Uterus (tissue), 2 donors: ENCODE results near the gene C15orf39.

Source experiments
- POLR2A ChIP-seq, 2 donors: fragments of 450-650 bp; IDR thresholded peaks; one replicate each; pipeline ENCODE4 v1.6.1; 2016; ENCODE audit warnings: antibody characterized with exemption in 2 of 2, mild to moderate bottlenecking in 1 of 2, moderate library complexity in 1 of 2
- TF ChIP-seq, protein P1 (sequence below), 4 experiments: fragments of 200-600 bp in 2 of 4; fragments of 450-650 bp in 2 of 4; sonication (generic) in 2 of 4; IDR thresholded peaks; one replicate each; pipeline ENCODE4 v1.5.1; 2016 to 2019; ENCODE audit warnings: antibody characterized with exemption in 4 of 4, mild to moderate bottlenecking in 2 of 4, moderate library complexity in 1 of 4

DNA sequence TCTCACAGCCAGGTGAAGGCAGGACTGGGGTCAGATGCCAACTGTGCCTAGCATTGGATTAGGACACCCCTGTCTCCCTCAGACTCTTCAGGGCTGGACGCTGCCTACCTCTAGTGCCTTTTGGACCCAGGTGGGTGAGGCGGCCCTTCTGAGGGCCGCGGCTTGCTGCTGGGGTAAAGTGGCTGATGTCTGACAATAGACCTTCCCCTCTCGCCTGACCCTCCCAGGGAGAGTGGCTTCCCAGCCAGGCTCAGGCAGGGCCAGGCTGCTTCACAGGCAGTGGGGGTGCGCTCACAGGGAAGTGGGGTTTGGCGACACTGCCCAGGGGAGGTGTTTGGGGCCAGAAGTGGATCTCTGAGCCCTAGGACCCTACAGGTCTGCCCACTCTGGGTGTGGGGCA is 43.3 kb upstream of the C15orf39 start:
- TF ChIP-seq, protein P1, sequence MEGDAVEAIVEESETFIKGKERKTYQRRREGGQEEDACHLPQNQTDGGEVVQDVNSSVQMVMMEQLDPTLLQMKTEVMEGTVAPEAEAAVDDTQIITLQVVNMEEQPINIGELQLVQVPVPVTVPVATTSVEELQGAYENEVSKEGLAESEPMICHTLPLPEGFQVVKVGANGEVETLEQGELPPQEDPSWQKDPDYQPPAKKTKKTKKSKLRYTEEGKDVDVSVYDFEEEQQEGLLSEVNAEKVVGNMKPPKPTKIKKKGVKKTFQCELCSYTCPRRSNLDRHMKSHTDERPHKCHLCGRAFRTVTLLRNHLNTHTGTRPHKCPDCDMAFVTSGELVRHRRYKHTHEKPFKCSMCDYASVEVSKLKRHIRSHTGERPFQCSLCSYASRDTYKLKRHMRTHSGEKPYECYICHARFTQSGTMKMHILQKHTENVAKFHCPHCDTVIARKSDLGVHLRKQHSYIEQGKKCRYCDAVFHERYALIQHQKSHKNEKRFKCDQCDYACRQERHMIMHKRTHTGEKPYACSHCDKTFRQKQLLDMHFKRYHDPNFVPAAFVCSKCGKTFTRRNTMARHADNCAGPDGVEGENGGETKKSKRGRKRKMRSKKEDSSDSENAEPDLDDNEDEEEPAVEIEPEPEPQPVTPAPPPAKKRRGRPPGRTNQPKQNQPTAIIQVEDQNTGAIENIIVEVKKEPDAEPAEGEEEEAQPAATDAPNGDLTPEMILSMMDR (IDR thresholded peaks at IDR 0.05), result no peak
- no peak for TF ChIP-seq POLR2A (IDR thresholded peaks at IDR 0.05)
